Ecto neural progenitor cell (in vitro differentiated cells): ENCODE data around the gene RPL12.

Experiments used
- DNase-seq: peaks from one replicate; pipeline ENCODE4 v3.0.0-alpha.2; 2018; ENCODE audit warnings: low spot score

RPL12 gene

GRCh38 chr9:127404631-127405030 lies 46.6 kb downstream of the RPL12 start:
- DNase-seq, result no peak

GRCh38 chr9:127403507-127404192 lies 47.6 kb downstream of the RPL12 start:
- DNase-seq, result no peak

GRCh38 chr9:127402401-127403090 lies 48.7 kb downstream of the RPL12 start:
- no peak for DNase-seq

DNA sequence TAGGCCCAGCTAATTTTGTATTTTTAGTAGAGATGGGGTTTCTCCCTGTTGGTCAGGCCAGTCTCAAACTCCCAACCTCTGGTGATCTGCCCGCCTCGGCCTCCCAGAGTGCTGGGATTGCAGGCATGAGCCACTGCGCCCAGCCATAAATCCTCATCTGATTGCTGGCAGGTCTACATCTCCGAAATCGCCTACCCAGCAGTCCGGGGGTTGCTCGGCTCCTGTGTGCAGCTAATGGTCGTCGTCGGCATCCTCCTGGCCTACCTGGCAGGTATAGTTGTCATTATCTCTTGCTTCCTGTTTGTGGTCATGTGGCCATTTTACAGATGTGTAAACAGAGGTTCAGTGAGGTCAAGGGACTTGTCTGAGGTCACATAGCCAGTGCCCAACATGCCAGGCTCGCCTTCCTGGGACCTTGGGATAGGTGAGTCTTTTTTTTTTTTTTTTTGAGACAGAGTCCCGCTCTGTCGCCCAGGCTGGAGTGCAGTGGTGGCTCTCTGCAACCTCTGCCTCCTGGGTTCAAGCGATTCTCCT lies 51.4 kb downstream of the RPL12 start:
- no peak for DNase-seq

GRCh38 chr9:127398715-127399400 lies 52.3 kb downstream of the RPL12 start:
- no peak for DNase-seq

- no peak for DNase-seq
Observed at GRCh38 chr9:127398275-127398647, 52.9 kb downstream of the RPL12 start.
